B cell (primary cell): ENCODE data around the gene DISP2. TPM values are rescaled to one million over a fixed set of nuclear protein-coding genes. Genes with fewer than 3 reads are reported as not detected.

Experiments used
- ATAC-seq: fragments of 200-7000 bp; cut with Tn5 transposase; one replicate; pipeline ENCODE4 v1.10.0; 2021; ENCODE audit warnings: low read depth, mild to moderate bottlenecking, moderate number of reproducible peaks, moderate library complexity
- CTCF ChIA-PET: fragments of 350-600 bp; sonication (Branson Sonifier 250); formaldehyde crosslinking; loops from one replicate; lab custom pipeline; 2021; ENCODE audit warnings: antibody characterized with exemption, inconsistent platforms; lab: Charles Lee
- POLR2A ChIA-PET: fragments of 350-600 bp; sonication (Branson Sonifier 250); formaldehyde crosslinking; loops from one replicate; lab custom pipeline; 2021; ENCODE audit warnings: antibody characterized with exemption; lab: Charles Lee
- DNase-seq: peaks from one replicate; pipeline ENCODE4 v3.0.0; 2013
- H2AFZ ChIP-seq: 2 replicates; pipeline ENCODE4 v1.6.1; 2012; ENCODE audit warnings: mild to moderate bottlenecking, low read depth, low read length; ENCODE audit not compliant: insufficient read depth, poor library complexity, severe bottlenecking
- H3K27ac ChIP-seq, 2 donors: 1 replicate in 1 of 2; 2 replicates in 1 of 2; pipeline ENCODE4 v1.5.1; 2012 to 2013; ENCODE audit warnings: low read length in 2 of 2, mild to moderate bottlenecking in 2 of 2, moderate library complexity in 1 of 2
- H3K27me3 ChIP-seq, 4 experiments: fragments of 200-600 bp in 1 of 4; sonication (generic) in 1 of 4; replicated peaks in 1 of 4; 1 replicate in 2 of 4; 2 replicates in 2 of 4; pipeline versions ENCODE4 v1.6.1 to v1.7.0; 2013 to 2016; ENCODE audit warnings: low read length in 3 of 4, mild to moderate bottlenecking in 2 of 4, mixed read lengths in 1 of 4, moderate library complexity in 1 of 4; ENCODE audit not compliant: insufficient read depth in 4 of 4, control insufficient read depth in 3 of 4; ENCODE audit errors: control extremely low read depth in 1 of 4
- H3K36me3 ChIP-seq, 2 experiments: replicated peaks in 1 of 2; 1 replicate in 1 of 2; 2 replicates in 1 of 2; pipeline versions ENCODE4 v1.6.1 to v1.7.1; 2013; ENCODE audit warnings: low read length in 1 of 2; ENCODE audit not compliant: insufficient read depth in 2 of 2, control insufficient read depth in 1 of 2; ENCODE audit errors: control extremely low read depth in 1 of 2, extremely low read depth in 1 of 2
- H3K4me1 ChIP-seq, 2 donors: fragments of 200-600 bp in 1 of 2; sonication (generic) in 1 of 2; 1 replicate in 1 of 2; 2 replicates in 1 of 2; pipeline versions ENCODE4 v1.5.1 to v1.6.1; 2013 to 2017; ENCODE audit warnings: low read length in 2 of 2; ENCODE audit not compliant: control insufficient read depth in 2 of 2, insufficient read depth in 2 of 2
- H3K4me2 ChIP-seq: replicated peaks from 2 replicates; pipeline ENCODE3; 2012; ENCODE audit warnings: mild to moderate bottlenecking, low read depth, low read length; ENCODE audit not compliant: poor library complexity, severe bottlenecking
- H3K4me3 ChIP-seq, 5 experiments: fragments of 200-600 bp in 1 of 5; sonication (generic) in 1 of 5; 1 replicate in 3 of 5; 2 replicates in 2 of 5; pipeline versions ENCODE4 v1.5.1 to v1.7.0; 2011 to 2016; ENCODE audit warnings: low read length in 4 of 5, mild to moderate bottlenecking in 4 of 5, low read depth in 2 of 5, control low read depth in 1 of 5, moderate library complexity in 1 of 5; ENCODE audit not compliant: insufficient read depth in 1 of 5; ENCODE audit errors: control extremely low read depth in 1 of 5, extremely low read depth in 1 of 5
- H3K79me2 ChIP-seq: fragments of 200-600 bp; sonication (generic); one replicate; pipeline ENCODE4 v1.6.0; 2016; ENCODE audit warnings: low read length; ENCODE audit not compliant: control insufficient read depth, insufficient read depth
- H3K9ac ChIP-seq: fragments of 200-600 bp; sonication (generic); 2 replicates; pipeline ENCODE4 v1.6.1; 2017; ENCODE audit warnings: mild to moderate bottlenecking, low read length, moderate library complexity
- H3K9me3 ChIP-seq, 3 donors: one replicate each; pipeline versions ENCODE4 v1.6.1 to v1.7.1; 2013; ENCODE audit warnings: low read length in 2 of 3; ENCODE audit not compliant: control insufficient read depth in 2 of 3, insufficient read depth in 1 of 3; ENCODE audit errors: control extremely low read depth in 1 of 3
- H4K20me1 ChIP-seq: 2 replicates; pipeline ENCODE4 v1.6.0; 2012; ENCODE audit warnings: mild to moderate bottlenecking, low read length; ENCODE audit not compliant: insufficient read depth, control insufficient read depth, poor library complexity, severe bottlenecking
- H3K27ac Mint-ChIP-seq: one replicate; pipeline ENCODE4 v1.8.0; 2021; ENCODE audit warnings: mixed read lengths
- H3K27me3 Mint-ChIP-seq: one replicate; pipeline ENCODE4 v1.8.0; 2021; ENCODE audit warnings: mixed read lengths
- H3K4me1 Mint-ChIP-seq: one replicate; pipeline ENCODE4 v1.8.0; 2021; ENCODE audit warnings: mixed read lengths
- H3K4me3 Mint-ChIP-seq: one replicate; pipeline ENCODE4 v1.8.0; 2021; ENCODE audit warnings: mixed read lengths
- H3K9me3 Mint-ChIP-seq: one replicate; pipeline ENCODE4 v1.8.0; 2022; ENCODE audit warnings: mixed read lengths; ENCODE audit not compliant: insufficient read depth
- CTCF ChIP-seq: fragments of 200-600 bp; IDR thresholded peaks from one replicate; pipeline ENCODE4 v1.8.0; 2022; ENCODE audit warnings: antibody characterized with exemption, mild to moderate bottlenecking
- EZH2 ChIP-seq: IDR thresholded peaks from 2 replicates; pipeline ENCODE4 v1.6.1; 2012; ENCODE audit warnings: borderline replicate concordance, low read depth, mild to moderate bottlenecking, moderate library complexity, low read length; ENCODE audit not compliant: insufficient read depth, poor library complexity, severe bottlenecking
- WGBS: methylation state at CpG from one replicate; pipeline ENCODE4 v1.1.5; 2013; ENCODE audit warnings: missing lambda C conversion rate; ENCODE audit not compliant: insufficient coverage; 5-methylcytosine and 5-hydroxymethylcytosine counted together
- intact Hi-C: fragments of 100-400 bp; cut with micrococcal nuclease; formaldehyde crosslinking; loops from one replicate; pipeline ENCODE4 v1.10.0; 2022
- polyA plus RNA-seq: library from polyadenylated mRNA; depleted of rRNA; stranded (reverse); fragments of >200 nt; gene quantifications from 2 replicates; pipeline ENCODE4 v1.2.3, GENCODE V29; 2012
- total RNA-seq, 2 donors: library from RNA; stranded (reverse); fragments of 120-200 nt in 1 of 2; gene quantifications; 1 replicate in 1 of 2; 2 replicates in 1 of 2; pipeline versions ENCODE4 v1.2.3 to v1.2.4, GENCODE V29; 2013 to 2022

DISP2 gene
- total and polyA plus RNA-seq, 2 donors (not counting 1 experiment from before 2014, with no cell fraction given): 0.13 to 0.71 TPM

DNA sequence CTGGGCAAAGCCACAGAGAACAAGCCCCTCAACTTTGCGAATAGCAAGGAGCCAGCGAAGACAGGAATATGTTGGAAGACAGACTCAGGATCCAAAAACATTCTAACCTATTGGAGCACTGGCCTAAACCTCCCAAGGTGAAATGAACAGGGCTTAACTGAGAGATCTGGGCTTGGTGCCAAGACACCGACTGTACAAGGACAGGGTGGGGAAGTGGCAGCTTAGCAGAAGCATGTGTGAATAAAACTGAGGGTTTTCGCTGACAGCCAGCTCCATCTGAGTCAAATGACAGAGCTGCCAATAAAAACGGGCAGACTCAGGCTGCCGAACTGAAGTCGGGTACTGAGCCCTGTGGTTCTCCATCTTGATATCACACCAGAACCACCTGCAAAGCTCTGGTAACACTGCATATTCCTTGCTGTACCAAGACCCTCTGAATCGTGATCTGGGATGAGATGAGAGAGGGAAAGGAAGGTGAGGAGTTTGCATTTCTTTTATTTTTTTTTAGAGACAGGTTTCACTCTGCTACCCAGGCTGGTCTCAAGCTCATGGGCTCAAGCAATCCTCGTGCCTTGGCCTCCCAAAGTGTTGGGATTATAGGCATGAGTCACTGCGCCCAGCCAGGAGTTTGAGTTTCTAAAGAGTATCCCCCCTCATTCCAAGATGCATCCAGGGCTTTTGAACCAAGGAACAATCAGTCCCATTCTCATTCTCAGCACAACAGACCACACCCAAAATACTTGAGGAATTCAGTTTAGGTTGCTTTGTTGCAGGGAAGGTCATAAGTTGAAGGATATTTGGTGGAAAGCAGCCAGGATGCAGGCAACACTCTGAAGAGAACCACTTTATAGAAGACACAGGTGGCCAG lies 44.3 kb upstream of the DISP2 start:
- DNase-seq (no peak), ATAC-seq (no peak)
- intact Hi-C loops: no loop called here
- no peak overlapping the region for H2AFZ ChIP-seq
- TF ChIP-seq CTCF (no peak), EZH2 (no peak)
- peaks cover 6% of the 10 kb centered on the region for H3K79me2 ChIP-seq
- Mint-ChIP-seq H3K27me3 (peaks cover 8% of the 10 kb centered on the region), H3K27ac (no peak overlapping the region), H3K9me3 (no peaks in the 10 kb centered on the region), H3K4me1 (peaks cover 31% of the 10 kb centered on the region), H3K4me3 (no peak overlapping the region)
- H3K9ac ChIP-seq: no peak overlapping the region
- no peaks in the 10 kb centered on the region for H3K36me3 ChIP-seq
- 26% methylated on average over 8 of the region's 10 CpGs for WGBS
- H3K4me3 ChIP-seq: no peak overlapping the region
- POLR2A ChIA-PET: interaction anchor here (1.0 kb wide), 1 partner anchor 9 kb away, joined by 3 read pairs; the partner anchor contains the start of gene INAFM2
- H3K4me1 ChIP-seq: peaks cover 27 to 40% of the 10 kb centered on the region in 2 donors
- H3K9me3 ChIP-seq: no peaks in the 10 kb centered on the region
- CTCF ChIA-PET: interaction anchor here (0.6 to 14.9 kb wide), 10 partner anchors 7 to 95 kb away, joined by 3 to 227 read pairs (median 4); partner anchors contain the start of genes ANKRD63, CCDC9B and INAFM2
- H3K27ac ChIP-seq: no peak overlapping the region
- H4K20me1 ChIP-seq: no peaks in the 10 kb centered on the region
- no peak overlapping the region for H3K4me2 ChIP-seq
- H3K27me3 ChIP-seq: peaks cover 0 to 5% (median 4%) of the 10 kb centered on the region in 4 experiments
